Caco-2 (cell line): Measurements from ENCODE around the gene CFAP45. TPM values are rescaled to one million over a fixed set of nuclear protein-coding genes. Genes with fewer than 3 reads are reported as not detected.

ENCODE experiments used
- BruUV-seq: library from RNA; stranded (reverse); fragments of 400-500 nt; replicated peaks from 2 replicates; lab custom pipeline; 2021; lab: Mats Ljungman, UMichigan
- CTCF ChIA-PET: fragments of 300-600 bp; sonication (Branson Sonifier 250); formaldehyde crosslinking; loops from one replicate; lab custom pipeline; 2022; ENCODE audit warnings: antibody characterized with exemption; lab: Charles Lee
- POLR2A ChIA-PET: fragments of 300-600 bp; sonication (Branson Sonifier 250); formaldehyde crosslinking; loops from one replicate; lab custom pipeline; 2022; ENCODE audit warnings: antibody characterized with exemption; lab: Charles Lee
- DNase-seq, 2 experiments: peaks; one replicate each; pipeline versions ENCODE4 v3.0.0 to v3.0.0-alpha.2; 2020 to 2022
- H3K27me3 ChIP-seq: replicated peaks from 2 replicates; pipeline ENCODE4 v1.6.0; 2011; ENCODE audit warnings: low read length; ENCODE audit not compliant: control insufficient read depth, insufficient read depth
- H3K36me3 ChIP-seq: 2 replicates; pipeline ENCODE4 v1.5.1; 2011; ENCODE audit warnings: low read length; ENCODE audit not compliant: control insufficient read depth, insufficient read depth
- H3K4me1 ChIP-seq: fragments of 250-450 bp; sonication (Bioruptor Pico); 2 replicates; pipeline ENCODE4 v1.5.1; 2020; ENCODE audit warnings: mild to moderate bottlenecking
- H3K4me3 ChIP-seq: 2 replicates; pipeline ENCODE4 v1.5.1; 2011; ENCODE audit warnings: low read depth, mild to moderate bottlenecking, control low read depth, low read length
- H3K9me3 ChIP-seq: fragments of 250-450 bp; sonication (Bioruptor Pico); 2 replicates; pipeline ENCODE4 v1.5.1; 2020; ENCODE audit warnings: mild to moderate bottlenecking, moderate library complexity
- H3K27ac Mint-ChIP-seq: one replicate; pipeline ENCODE4 v1.8.0; 2022; ENCODE audit warnings: mixed read lengths; ENCODE audit not compliant: unreplicated experiment
- H3K27me3 Mint-ChIP-seq: one replicate; pipeline ENCODE4 v1.8.0; 2022; ENCODE audit warnings: mixed read lengths; ENCODE audit not compliant: insufficient read depth, unreplicated experiment
- H3K36me3 Mint-ChIP-seq: one replicate; pipeline ENCODE4 v1.8.0; 2022; ENCODE audit warnings: mild to moderate bottlenecking, mixed read lengths; ENCODE audit not compliant: insufficient read depth, unreplicated experiment
- H3K4me1 Mint-ChIP-seq: one replicate; pipeline ENCODE4 v1.8.0; 2022; ENCODE audit warnings: low read depth, mixed read lengths; ENCODE audit not compliant: unreplicated experiment
- H3K4me3 Mint-ChIP-seq: one replicate; pipeline ENCODE4 v1.8.0; 2022; ENCODE audit warnings: mild to moderate bottlenecking, moderate library complexity, mixed read lengths; ENCODE audit not compliant: unreplicated experiment
- H3K9me3 Mint-ChIP-seq: one replicate; pipeline ENCODE4 v1.8.0; 2022; ENCODE audit warnings: mixed read lengths; ENCODE audit not compliant: unreplicated experiment
- intact Hi-C: fragments of 100-400 bp; cut with micrococcal nuclease; formaldehyde crosslinking; loops from one replicate; pipeline ENCODE4 v1.10.0; 2022; ENCODE audit not compliant: unreplicated experiment
- total RNA-seq: library from RNA; stranded (reverse); gene quantifications from 2 replicates; pipeline ENCODE4 v1.2.3, GENCODE V29; 2022
- TF ChIP-seq, protein P1 (sequence below), 2 experiments: fragments of 200-600 bp in 1 of 2; IDR thresholded peaks; 1 replicate in 1 of 2; 2 replicates in 1 of 2; pipeline versions ENCODE4 v1.5.1 to v1.8.0; 2011 to 2022; ENCODE audit warnings: antibody characterized with exemption in 1 of 2, control low read depth in 1 of 2, inconsistent platforms in 1 of 2, low read depth in 1 of 2, low read length in 1 of 2, mild to moderate bottlenecking in 1 of 2, moderate library complexity in 1 of 2; ENCODE audit not compliant: insufficient read depth in 1 of 2, severe bottlenecking in 1 of 2, unreplicated experiment in 1 of 2

CFAP45 gene
- total RNA-seq, 1 experiment from 2014 or later = 1.1 TPM

DNA sequence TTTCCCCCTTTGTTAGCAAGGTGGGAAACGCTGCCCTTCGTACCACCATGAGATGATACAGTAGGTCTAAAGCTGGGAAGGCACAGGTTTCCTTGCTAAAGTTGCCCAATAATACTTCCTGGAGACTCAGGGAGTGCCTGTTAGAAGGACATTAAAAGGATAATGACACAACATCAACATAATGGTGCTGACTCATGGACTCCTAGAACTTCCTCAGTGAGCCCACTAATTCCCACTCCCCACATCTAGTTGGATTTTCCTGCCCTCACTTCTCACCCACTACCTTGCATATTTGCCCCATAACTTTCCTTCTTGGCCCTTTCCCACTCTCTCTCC lies 17.5 kb downstream of the CFAP45 start:
- H3K4me3 ChIP-seq = no peak overlapping the region
- H3K4me1 Mint-ChIP-seq = no peaks in the 10 kb centered on the region
- CTCF ChIA-PET = no interaction called here
- no peaks in the 10 kb centered on the region for H3K27me3 Mint-ChIP-seq
- H3K9me3 Mint-ChIP-seq = no peaks in the 10 kb centered on the region
- H3K36me3 Mint-ChIP-seq = no peaks in the 10 kb centered on the region
- no peaks in the 10 kb centered on the region for H3K27me3 ChIP-seq
- H3K27ac Mint-ChIP-seq = no peak overlapping the region
- no TSS peak for BruUV-seq
- POLR2A ChIA-PET = no interaction called here
- intact Hi-C loops = no loop called here
- H3K36me3 ChIP-seq = no peaks in the 10 kb centered on the region
- TF ChIP-seq, protein P1, sequence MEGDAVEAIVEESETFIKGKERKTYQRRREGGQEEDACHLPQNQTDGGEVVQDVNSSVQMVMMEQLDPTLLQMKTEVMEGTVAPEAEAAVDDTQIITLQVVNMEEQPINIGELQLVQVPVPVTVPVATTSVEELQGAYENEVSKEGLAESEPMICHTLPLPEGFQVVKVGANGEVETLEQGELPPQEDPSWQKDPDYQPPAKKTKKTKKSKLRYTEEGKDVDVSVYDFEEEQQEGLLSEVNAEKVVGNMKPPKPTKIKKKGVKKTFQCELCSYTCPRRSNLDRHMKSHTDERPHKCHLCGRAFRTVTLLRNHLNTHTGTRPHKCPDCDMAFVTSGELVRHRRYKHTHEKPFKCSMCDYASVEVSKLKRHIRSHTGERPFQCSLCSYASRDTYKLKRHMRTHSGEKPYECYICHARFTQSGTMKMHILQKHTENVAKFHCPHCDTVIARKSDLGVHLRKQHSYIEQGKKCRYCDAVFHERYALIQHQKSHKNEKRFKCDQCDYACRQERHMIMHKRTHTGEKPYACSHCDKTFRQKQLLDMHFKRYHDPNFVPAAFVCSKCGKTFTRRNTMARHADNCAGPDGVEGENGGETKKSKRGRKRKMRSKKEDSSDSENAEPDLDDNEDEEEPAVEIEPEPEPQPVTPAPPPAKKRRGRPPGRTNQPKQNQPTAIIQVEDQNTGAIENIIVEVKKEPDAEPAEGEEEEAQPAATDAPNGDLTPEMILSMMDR (IDR thresholded peaks at IDR 0.05; ENCODE audit: insufficient read depth in 1 of 2, low read depth in 1 of 2, low read length in 1 of 2, severe bottlenecking in 1 of 2, unreplicated experiment in 1 of 2) = no peak
- H3K9me3 ChIP-seq = no peaks in the 10 kb centered on the region
- no peak for DNase-seq
- no peak overlapping the region for H3K4me3 Mint-ChIP-seq
- H3K4me1 ChIP-seq = no peaks in the 10 kb centered on the region

DNA sequence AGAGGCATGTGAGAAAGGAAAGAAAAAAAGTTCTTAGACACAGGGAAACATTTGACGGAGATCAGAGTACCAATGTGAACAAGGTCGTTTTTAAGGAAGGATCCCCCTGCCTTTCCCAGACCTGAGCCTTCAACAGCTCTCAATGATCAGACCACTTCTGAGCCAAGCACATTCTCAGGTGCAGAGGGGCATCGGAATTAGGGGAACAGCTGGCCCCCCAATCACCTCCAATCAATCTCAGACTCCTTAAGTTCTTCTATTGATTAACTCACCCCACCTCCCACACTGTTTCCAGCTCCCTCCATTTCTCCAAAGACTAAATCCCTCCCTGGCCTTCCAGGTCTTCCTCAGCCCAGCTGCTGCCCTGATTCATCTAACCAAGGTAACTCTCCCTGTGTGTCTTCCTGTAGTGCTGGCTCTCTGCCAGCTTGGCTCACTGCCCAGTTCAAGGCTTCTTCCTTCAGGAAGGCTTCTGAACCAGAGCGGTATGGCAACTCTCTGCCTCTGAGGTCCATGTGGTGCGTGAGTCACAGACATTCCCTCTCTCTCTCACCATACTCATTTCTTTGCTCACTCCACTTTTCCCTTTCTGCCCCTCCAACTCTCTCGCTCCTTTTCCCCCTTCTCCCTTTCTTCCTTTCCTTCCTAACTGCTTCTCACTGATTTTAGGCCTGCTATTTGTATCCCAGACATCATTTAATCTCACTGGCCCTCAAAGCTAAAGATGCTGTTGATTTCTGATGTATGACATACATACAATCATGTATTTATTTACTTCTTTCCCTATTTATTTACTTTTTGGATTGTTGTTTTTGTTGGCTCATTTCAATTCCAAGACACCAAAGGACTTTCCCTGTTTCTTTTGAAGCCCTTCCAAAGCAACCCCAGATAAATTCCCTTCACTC lies 18.1 kb downstream of the CFAP45 start:
- intact Hi-C loops = no loop called here
- ChIA-PET CTCF (no interaction called here), POLR2A (no interaction called here)
- Histone ChIP-seq H3K9me3 (no peaks in the 10 kb centered on the region), H3K4me3 (no peak overlapping the region), H3K36me3 (no peaks in the 10 kb centered on the region), H3K4me1 (no peaks in the 10 kb centered on the region), H3K27me3 (no peaks in the 10 kb centered on the region)
- Mint-ChIP-seq H3K4me1 (no peaks in the 10 kb centered on the region), H3K9me3 (no peaks in the 10 kb centered on the region), H3K4me3 (no peak overlapping the region), H3K36me3 (no peaks in the 10 kb centered on the region), H3K27ac (no peak overlapping the region), H3K27me3 (no peaks in the 10 kb centered on the region)
- DNase-seq = no peak
- TF ChIP-seq, protein P1 (IDR thresholded peaks at IDR 0.05; ENCODE audit: insufficient read depth in 1 of 2, low read depth in 1 of 2, low read length in 1 of 2, severe bottlenecking in 1 of 2, unreplicated experiment in 1 of 2) = no peak
- BruUV-seq = no TSS peak

DNA sequence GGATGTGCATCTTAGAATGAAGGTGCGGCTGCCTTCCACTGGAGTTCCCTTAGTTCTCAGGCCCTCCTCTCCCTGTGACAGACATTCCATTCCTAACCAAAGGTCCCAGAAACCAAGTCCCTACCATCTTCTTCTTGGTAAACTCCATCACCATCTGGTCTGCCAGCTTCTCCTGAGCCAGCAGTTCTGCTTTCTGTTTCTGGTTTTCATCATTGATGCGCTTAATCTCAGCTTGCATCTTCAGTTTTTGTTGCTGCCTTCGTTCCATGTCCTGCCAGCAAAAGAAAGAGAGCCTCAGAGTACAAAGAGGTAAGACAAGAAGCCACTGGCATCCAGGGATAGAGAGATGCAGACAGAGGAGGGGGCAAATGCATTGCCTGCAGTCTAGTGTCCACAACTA lies 19.5 kb downstream of the CFAP45 start:
- Histone ChIP-seq H3K36me3 (no peaks in the 10 kb centered on the region), H3K9me3 (no peaks in the 10 kb centered on the region), H3K4me3 (no peak overlapping the region), H3K4me1 (no peaks in the 10 kb centered on the region), H3K27me3 (no peaks in the 10 kb centered on the region)
- H3K4me1 Mint-ChIP-seq = no peaks in the 10 kb centered on the region
- H3K9me3 Mint-ChIP-seq = no peaks in the 10 kb centered on the region
- TF ChIP-seq, protein P1 (IDR thresholded peaks at IDR 0.05; ENCODE audit: insufficient read depth in 1 of 2, low read depth in 1 of 2, low read length in 1 of 2, severe bottlenecking in 1 of 2, unreplicated experiment in 1 of 2) = no peak
- H3K27ac Mint-ChIP-seq = no peak overlapping the region
- no peaks in the 10 kb centered on the region for H3K27me3 Mint-ChIP-seq
- DNase-seq = no peak
- no peaks in the 10 kb centered on the region for H3K36me3 Mint-ChIP-seq
- H3K4me3 Mint-ChIP-seq = no peak overlapping the region
- intact Hi-C loops = no loop called here
- CTCF ChIA-PET = no interaction called here
- no TSS peak for BruUV-seq
- POLR2A ChIA-PET = no interaction called here
